ENCODE results near the gene ARMC9.
"Not testable (repeated sequence)": the region's sequence is repeated elsewhere in the genome, so short reads cannot be mapped to it uniquely, and the experiment has no call there.

The ARMC9 gene

DNA sequence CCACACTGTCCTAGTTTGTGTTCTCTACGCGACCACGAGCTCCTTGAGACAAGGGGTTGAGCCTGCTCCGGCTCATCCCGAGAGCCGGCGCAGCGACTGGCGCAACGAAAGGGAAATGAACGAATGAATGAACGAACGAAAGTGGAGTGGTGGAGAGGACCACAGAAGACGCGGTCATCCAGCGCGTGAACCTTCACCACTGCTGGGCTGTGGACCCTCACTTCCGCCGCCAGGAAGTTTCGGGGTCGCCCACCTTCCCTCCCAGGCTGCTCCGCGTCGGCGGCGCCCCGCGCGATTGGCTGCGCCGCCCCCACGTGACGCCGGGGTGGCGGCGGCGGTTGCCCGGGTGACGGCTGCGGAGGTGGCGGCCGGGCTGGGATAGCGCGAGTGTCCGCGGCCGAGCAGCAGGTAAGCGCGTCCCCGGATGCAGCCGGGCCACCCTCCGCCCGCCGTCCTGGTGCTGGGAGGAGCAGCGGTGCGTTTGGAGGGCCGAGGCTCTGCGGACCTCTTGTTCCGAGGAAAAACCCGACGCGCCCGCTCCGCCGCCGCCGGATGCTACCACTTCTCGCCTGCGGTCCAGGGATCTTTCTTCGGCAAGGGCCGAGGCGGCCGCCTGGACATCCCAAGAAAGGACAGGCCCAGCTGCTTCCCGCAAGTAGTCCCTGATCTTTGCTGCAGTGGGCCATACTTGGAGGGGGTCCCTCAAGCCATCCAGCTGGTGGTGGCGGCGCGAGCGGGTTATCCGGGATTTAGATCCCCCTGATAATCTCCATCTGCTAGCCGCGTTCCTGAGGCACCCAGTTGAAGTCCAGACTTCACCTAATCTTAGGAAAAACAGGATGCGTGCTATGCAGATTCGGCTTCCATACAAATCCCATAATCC lies at the start of gene ARMC9:
Gene ARMC9, plus strand, starts transcription at position 341 of the 883 bp plus-strand sequence. CDS start 7,608 bp downstream, outside the sequence.
- peak; percentile 76 for DNase-seq

DNA sequence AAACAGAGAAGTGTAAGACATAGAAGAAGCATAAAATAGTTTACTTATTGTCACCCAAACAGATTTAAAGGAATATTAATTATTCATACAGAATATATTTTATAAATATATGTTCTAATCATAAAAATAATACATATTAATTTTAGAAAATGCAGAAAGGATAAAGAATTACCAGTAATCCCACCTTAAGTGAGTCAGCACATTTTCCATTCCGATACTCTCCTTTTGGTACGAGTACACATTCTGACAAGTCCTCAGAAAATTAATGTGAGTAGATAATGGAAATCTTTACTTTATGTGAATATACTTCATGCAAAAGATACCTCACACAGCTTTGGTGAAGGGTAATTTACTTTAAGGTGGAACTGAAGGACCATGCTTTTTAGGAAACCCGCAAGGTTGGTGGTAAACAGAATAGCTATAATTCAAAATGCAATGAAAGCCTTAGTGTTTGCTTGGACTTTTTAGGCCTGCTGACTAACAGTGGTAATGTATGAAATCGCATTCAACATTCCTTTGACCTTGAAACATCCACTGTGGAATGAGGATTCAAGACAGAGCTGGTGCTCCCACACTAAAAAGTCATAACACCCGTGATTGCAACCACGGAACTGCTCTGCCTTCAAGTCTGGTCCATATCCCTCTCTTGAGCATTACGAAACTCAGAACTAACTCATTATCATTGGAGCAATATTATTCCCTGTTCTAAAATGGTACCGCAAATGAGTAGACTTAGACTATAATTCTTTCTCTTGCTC lies 45.5 kb upstream of the ARMC9 start:
- no peak for DNase-seq

- DNase-seq, result no peak
These were observed 39.1 kb upstream of the ARMC9 start for GRCh38 chr2:231159306-231159705.

- no peak for DNase-seq
These were observed 37.7 kb upstream of the ARMC9 start for GRCh38 chr2:231160701-231161100.

DNA sequence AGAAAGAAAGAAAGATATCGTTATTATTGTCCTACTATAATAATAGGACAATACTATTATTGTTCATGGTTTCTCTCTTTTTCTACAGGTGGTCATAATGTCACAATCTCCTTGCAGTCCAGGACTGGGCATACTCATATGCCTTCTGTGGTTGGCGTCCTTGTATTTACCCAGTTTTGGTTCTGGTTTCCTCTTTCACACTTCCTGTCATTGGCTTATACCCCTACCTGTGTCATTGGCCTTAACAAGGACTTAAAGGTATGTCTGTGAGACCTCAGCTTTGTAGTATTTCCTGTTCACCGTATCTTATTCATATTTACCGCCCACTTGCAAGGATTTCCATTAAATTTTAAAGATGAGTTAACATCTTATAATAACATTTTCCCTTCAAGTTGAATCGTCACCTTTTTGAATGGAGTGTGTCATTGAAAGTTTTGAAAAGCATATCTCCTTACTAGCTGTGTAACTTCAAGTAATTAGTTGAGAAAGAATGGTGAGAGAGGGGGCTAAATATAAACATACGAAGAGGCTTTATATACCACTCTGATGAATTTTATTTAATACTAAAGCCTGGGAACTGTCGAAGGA lies 37.1 kb upstream of the ARMC9 start:
- DNase-seq, result no peak

DNA sequence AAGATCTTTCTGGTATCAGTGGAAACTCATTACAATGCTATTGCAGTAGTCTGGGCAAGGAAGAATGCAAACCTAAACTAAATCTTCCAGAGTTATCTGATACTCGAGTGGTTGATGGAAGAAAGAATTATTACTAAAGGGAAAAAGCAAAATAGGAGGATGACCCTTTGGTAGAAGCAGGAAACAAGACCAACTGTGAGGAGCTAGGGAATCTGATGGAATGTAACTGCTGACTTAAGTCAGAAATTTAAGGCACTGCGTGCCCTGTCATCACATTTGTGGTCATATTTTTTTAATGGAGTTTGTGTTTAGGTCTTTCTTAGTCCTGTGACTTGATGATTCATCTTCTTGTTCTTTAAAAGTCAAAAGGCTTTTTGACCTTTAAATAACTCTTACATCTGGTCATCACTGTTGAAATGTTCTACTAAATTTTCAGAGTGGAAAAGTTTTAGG lies 36.5 kb upstream of the ARMC9 start:
- DNase-seq, result no peak

DNA sequence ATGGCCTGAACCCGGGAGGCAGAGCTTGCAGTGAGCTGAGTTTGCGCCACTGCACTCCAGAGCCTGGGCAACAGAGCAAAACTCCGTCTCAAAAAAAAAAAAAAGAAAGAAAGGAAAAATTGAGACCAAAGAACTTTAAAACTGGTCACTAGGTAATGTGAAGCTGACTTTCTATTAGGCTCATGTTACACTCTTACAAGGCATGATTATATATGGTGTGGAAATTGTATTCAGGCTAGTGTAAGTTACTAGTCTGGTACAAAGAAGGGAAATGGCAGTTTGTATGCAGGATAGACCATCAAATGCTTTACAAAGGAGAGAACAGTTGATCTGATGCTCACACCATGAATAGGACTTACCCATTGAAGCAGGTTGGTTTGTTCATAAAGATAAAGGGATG lies 35.4 kb upstream of the ARMC9 start:
- no peak for DNase-seq

DNA sequence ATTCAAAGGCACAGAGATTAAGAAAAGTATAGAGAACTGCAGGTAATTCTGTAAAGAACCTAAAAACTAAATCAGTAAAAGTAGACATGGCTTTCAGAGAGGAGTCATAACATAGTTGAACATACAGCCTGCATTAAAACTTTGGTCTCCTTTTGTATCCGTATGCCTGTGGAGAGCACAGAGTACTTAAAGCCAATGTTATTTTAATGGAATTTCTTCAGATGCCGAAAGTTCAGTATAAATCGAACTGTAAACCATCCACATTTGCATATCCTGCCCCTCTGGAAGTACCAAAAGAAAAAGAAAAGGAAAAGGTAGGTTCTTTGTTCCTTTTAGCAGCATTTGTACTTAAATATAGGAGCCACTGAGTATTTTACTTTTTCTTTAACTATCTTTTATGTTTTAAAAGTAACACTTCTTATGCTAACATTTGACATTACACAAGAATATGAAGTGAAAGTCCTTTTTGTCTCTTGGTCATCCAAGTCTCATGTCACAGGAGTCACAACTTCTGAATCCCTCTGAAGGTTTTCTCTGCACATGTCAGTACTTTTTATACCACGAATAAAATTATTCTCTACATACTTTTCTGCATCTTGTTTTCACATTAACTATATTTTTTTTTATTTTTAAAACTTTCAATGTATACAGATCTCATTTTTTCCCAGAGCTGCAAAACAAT lies 34.9 kb upstream of the ARMC9 start:
- DNase-seq, result no peak

GRCh38 chr2:231167745-231168459 lies 30.5 kb upstream of the ARMC9 start:
- no peak for DNase-seq

DNA sequence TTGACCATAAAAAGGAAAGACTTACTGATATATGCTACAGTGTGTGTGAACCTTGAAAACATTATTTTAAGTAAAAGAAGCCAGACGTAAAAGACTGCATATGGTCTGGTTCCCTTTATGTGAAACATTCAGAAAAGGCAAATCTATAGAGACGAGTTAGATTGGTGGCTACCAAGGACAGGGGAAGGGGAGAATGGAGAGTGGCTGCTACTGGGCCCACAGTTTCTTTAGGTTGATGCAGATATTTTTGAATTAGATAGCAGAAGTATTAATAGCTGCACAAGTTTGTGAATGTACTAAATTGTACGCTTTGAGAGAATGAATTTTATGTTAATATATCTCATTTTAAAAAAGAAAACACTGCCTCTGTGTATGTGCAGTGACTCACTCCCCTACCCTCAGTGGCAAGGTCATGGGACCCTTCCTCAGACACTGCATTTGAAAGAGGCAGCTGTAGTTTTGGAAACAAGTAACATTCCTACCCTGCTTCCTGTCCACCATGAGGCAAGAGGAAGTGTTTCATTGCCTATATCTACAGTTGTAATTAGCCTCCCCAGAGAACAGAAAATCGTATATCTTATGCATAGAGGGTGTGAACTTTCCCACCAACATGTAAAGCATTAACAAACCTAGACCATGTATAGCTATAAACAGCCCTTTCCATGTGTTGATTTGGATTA lies 29.8 kb upstream of the ARMC9 start:
- DNase-seq, result no peak

- DNase-seq, result no peak
These were observed 28.9 kb upstream of the ARMC9 start for GRCh38 chr2:231169488-231169887.

GRCh38 chr2:231170055-231170454 lies 28.4 kb upstream of the ARMC9 start:
- no peak for DNase-seq

DNA sequence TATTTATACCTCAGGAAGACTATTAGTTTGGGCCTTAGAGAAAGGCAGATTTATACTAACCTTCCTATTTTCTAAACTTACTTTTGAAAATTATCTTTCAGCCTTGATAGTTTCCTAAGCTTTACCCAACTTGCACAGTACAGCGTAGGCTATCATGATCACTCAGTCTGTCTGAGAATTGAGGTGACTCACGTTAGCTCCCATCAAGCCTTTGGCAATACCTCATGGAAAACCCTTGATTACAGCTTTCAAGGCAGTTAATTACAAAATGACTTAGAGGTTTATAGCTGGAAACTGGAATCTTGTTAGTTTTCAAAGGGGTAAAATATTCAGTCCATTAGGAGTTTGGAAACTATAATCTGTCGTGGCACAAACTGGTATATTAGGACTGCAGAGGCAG lies 26.4 kb upstream of the ARMC9 start:
- no peak for DNase-seq

DNA sequence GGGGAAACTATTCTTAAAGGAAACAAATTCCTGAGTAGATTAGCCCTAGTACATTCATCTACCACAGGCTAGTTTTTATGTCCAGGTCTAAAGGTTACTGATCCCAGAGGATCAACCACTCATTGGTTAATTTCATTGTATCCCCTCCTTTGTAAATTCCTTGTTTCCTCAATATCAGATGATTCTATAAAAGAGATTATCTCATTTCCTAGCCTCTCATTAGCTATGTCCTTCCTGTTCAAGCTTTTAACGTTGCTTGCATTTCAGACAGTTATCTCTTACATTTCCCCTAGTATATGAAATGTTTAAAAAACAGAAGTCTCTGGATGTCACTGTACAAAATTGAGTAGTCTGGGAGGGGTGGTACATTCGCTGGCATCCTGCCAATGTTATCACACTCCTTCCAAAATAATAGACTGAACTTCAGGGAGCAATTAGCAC lies 24.2 kb upstream of the ARMC9 start:
- no peak for DNase-seq

DNA sequence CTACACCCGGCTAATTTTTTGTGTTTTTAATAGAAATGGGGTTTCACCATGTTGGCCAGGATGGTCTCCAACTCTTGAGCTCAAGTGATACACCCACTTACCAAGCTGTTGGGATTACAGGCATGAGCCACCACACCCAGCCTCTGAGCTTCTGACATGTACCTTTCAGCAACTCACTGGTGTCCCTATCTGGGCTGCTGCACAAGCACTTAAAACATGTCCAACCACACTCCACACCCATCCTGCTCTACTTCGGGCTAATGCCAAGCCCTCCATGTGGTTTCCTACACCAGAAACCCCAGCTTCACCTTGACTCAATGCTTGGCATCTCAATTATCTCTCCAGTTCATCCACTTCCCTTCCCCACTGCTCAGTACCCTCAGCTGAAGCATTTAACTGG lies 22.4 kb upstream of the ARMC9 start:
- DNase-seq, result no peak

DNA sequence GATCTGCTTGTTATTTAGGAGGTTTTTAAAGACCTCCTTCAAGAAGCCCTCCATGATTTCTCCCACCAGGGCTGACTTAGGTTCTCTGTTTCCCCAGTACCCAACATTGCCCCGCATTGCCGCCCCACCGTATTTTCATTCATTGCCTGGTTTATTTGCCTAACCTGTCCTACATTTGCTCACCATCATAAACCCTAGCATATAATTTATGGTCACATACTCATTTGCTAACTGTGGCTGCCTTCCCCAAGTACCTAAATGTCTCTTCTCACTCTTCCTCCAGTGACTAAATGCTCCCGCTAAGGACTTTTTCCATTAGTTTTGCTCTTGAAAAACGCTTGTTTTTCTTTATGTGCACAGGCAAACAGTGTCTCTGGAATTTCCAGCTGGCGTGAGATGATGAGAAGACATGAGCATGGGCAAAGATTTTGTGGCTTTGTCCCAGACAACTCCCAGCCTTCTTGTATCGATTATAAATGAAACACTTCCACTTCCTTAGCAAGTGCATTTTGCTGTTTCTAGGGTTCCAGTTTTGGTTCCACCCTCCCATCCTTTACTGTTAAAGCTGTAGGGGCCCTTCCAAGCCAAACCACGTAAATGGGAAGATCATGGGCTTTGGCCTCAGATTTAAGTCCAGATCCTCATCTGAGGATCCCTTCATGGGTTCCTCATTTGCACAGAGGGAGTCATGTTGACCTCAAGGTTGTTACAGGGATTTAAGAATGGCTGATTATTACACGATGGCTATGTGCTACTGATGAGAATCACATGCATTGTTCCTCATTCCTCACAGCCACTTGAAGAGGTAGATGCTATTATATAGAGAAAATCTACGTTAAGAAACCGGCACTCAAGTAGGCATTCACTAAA lies 21.0 kb upstream of the ARMC9 start:
- no peak for DNase-seq

DNA sequence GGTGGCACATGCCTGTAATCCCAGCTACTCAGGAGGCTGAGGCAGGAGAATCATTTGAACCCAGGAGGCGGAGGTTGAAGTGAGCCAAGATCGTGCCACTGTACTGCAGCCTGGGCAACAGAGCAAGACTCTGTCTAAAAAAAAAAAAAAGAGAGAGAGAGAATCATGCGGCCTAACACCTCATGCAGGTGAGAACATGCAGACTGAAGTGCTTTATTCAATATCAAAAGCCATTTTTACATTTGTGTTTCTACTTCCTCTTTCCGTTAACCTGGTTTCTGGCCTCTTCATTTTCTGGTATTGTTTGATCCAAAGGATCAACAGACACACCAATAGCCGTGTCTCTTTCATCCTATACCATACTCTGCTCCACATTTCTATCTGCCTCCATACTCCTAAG lies 19.6 kb upstream of the ARMC9 start:
- not testable (repeated sequence) for DNase-seq

DNA sequence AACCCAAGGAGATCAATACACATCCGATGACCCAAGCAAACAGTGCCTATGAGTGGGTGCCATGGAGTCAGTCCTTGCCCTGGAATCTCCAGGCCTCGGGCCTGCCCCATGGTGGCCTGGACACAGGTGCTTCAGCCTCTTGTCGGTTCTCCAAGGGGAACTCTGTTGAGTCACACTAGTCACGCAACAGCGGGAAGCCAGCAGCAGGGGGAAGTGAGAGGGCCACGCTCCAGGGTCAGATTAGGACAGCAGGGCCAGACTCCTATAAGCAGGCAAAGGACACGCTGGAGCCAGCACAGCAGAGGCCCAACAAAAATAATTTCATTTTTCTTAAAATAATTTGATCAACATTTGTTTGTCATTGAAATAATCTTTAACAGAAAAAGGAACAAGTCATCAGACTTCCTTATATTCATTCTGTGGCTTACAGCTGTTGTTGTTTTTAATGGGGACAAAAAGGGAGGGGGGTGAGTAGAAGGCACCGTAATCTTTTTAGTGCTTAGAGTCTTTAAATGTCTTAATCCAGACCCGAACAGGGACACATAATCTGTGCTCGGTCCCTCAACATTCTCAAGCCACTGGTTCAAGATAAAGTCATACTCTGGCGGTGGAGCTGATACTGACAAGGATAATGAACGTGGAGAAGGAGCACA lies 16.4 kb upstream of the ARMC9 start:
- no peak for DNase-seq

GRCh38 chr2:231182513-231182899 lies 15.9 kb upstream of the ARMC9 start:
- DNase-seq, result no peak

DNA sequence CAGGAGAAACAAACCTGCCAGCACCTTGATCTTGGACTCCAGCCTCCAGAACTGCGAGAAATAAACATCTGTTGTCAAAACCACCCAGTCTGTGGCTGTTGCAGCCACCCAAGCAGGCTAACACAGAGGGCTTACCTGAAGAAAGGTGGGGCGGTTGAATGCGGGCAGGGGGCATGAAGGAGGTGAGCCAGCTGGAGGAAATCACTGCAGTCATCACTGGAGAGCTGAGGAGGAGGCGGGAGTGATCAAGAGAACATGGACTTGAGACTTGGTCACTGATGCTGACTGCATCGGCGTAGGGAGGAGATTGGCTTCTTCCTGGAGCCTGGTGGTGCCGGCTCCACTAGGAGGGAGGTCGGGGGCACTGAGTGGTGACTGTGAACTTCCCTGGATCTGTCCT lies 14.6 kb upstream of the ARMC9 start:
- DNase-seq, result no peak
